NCI-H1694 treated with DMSO at 0.1 percent for 48 hours (cell line): ENCODE results near the gene P2RX4.
"Not testable (repeated sequence)": the region's sequence is repeated elsewhere in the genome, so short reads cannot be mapped to it uniquely, and the experiment has no call there.

Experiments
- DNase-seq: peaks from one replicate; lab custom pipeline; 2025; lab: John Stamatoyannopoulos, UW

The P2RX4 gene

DNA sequence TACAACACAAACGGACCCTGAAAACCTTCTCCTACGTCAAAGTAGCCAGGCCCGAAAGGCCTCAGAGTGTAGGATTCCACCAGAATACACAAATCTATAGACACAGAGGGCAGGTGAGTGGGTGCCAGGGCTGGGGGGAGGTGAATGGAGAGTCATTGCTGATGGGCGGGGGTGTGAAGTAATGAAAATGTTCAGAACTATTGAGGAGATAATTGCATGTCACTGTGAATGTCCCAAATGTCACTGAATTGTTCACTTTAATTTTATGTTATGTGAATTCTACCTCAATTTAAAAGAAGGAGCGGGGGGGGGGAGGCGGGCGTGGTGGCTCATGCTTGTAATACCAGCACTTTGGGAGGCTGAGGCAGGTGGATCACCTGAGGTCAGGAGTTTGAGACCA is 36.0 kb downstream of the P2RX4 start:
- no peak for DNase-seq

DNA sequence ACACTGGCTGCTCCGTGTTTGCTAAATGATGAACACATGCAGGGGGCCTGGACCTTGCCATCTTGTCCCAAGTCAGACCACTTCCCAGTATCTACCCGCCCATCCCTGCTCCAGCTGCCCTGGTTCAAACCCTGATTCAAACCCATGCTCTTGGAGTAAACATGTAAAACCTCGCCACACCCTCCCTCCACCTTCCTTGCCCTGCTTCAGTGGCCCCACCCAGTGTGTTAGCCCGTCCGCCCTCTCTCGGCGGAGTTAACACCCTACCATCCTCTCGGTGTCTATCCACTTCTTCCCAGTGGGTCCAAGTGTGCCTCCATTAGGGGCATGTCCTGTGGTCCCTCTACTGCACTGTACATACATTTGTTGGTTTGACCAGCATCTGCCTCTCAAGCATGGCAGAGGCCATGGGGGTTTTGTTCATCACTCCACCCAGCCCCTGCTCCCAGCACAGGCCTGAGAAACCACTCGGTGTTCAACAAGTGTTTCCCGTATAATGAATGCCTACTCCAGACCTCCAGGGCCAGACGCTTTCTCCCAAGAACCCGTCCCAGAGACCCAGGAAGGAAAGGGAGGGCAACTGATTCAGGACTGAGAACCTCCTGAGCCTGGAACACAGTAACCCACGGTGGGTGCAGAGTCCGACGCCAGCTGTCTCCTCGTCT is 37.1 kb downstream of the P2RX4 start:
- no peak for DNase-seq

DNA sequence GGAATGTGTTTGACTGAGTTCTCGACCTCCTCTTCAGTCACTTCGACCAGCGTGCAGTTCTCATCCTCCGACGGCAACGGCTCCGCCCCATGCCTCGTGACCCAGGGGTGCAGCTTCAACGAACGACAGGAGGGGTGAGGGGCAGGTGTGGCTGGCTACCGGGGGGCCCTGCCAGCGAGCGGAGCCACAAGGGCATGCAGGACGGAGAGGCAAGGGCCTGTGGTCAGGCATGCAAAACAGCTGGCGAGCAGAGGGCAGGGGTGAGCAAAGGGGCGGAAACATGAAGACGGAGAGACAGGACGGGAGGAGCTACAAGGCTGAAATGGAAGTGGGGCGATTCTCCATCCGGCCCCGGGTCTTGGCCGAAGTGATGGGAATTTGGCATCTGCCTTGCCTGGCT is 38.7 kb downstream of the P2RX4 start:
- DNase-seq, result no peak

DNA sequence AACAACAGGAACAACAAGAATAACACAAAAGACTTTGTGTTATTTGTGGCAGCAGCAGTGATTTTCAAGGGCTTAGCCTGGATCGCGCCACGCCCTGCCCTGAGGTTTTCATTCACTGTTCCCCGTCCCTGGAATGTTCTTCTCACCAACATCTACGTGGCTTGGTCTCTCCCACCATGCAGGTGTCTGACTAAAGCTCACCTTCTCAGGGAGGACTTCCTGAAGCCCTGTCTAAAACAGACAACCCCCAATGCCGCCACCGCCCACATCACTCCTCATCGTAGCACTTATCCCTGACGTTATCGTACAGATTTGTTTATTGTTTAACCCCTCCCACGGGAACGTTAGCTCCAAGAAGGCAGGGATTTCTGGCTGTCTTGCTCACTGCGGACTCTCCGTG is 40.4 kb downstream of the P2RX4 start:
- no peak for DNase-seq

DNA sequence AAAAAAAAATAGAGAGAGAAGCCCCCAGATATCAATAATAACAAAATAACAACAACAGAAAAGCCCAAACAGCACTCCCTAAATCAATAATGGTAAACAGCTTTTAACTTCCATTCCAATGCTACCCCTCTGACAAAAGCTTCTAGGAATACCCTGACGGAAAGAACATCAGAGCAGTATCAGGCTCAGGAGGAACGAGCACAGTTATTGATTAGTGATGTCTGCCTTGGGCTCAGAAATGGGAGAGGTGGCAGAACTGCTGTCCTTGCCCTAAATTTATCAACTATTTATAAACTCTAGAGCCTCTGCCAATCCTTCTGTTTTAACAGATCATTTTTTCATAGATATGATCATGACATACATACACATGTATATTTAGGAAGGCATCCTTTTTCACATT is 41.9 kb downstream of the P2RX4 start:
- DNase-seq, result no peak

DNA sequence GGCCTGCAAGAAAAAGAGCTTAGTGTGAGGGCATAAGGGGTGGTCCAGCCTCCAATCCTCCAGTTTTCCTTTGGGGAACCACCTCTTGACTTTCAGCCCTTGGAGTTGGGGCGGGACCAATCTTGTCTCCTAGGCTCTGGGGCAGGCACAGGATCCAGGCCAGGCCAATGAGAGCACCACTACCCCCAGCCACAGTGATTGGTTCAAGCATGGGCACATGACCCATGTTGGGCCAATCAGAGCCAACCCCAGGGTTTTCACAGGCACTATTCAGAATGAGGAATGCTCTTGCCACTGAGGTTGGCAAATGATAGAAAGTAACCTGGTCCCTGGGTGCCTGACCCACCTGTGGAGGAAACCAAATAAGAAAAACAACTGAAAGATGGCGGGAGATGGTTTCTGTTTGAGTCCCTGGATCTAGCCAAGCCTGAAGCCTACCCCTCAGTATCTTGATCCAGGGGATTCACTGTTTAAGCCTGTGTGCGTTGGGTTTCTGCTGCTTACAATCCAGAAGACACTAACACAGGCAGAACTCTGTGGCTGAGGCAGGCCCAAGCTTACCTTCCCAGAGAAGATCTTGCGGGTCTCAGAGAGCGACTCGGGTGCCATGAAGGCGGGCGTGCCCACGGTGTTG is 42.9 kb downstream of the P2RX4 start:
- DNase-seq, result no peak

DNA sequence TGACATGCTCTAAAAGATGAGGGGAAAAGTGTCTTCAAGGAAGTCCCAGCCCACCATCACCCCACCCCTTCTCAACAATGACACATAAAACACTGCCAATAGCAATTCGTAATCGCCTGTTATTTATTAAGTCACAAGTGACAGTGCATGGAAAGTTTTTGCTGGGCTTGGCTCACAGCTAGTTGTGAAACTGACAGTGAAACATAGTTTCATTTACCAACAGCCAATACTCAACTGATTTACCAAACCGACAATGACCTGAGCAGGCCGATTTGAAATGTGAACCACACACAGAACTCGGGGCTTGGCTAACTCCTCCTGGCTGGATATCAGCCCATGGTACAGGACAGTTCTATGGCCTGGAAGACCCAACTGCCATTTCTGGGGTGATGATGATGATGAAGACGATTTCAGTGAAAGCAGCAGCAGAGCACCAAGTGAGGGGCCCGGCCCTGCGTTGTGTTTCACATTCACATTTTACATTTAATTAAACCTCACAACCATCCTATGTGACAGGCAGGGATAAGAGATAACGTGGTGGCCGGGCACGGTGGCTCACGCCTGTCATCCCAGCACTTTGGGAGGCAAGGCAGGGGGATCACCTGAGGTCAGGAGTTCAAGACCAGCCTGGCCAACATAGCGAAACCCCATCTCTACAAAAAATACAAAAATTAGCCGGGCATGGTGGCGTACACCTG is 43.9 kb downstream of the P2RX4 start:
- no peak for DNase-seq

DNA sequence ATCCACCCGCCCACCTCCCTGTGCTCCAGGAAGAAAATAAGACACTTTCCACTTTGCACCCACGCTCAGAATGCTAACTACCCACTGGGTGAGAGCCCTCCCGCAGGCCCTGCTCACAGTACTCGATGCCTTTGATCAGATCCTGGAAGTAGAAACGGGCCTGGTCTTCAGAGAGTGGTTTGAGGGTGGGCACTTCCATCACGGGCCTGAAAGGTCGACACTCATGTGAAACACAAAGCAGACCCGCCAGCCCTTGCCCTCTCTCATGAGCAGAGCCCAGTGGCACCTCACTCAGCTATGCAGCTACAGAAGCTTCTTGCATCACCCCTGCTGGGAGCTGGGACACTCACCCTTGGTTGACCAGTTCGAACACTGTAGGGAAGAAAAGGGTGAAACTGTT is 45.5 kb downstream of the P2RX4 start:
- DNase-seq, result no peak

DNA sequence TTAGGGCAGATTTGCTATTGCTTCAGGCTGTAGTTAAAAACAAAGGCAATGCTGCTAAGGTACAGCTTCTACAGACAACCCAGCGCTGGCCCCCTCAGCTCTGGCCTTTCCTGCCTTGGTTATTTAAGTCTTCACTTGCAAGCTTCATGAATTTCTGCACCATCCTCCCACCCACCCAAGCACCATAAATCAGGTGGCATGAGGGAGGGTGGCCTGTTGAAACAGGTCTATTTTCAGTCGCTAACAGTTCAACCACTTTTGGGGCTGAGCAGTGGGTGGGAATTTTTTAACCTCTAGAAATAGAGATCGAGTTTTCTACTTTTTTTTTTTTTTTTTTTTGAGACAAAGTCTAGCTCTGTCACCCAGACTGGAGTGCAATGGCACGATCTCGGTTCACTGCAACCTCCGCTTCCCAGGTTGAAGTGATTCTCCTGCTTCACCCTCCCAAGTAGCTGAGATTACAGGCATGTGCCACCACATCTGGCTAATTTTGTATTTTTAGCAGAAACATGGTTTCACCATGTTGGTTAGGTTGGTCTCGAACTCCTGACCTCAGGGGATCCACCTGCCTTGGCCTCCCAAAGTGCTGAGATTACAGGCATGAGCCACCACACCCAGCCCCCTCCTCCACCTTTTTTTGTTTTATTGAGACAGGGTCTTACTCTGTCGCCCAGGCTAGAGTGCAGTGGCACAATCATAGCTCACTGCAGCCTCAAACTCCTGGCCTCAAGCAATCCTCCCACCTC is 47.9 kb downstream of the P2RX4 start:
- DNase-seq, result not testable (repeated sequence)

DNA sequence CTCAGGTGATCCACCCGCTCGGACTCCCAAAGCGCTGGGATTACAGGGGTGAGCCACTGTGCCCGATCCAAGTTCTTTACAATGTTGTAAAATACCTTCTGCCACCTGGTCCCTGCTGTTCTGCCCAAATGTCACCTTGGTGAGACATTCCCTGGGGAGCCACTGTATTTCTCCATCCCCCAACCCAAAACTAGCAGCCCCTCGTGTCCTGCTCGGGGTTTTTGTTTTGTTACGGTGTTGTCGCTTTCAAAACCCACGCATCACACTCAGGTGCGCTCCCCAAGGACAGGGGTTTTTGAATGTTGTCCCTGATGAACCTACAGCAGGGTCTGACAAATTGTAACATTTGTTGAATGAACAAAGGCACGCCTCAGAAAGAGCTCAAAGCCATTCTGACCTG is 49.1 kb downstream of the P2RX4 start:
- DNase-seq, result no peak

DNA sequence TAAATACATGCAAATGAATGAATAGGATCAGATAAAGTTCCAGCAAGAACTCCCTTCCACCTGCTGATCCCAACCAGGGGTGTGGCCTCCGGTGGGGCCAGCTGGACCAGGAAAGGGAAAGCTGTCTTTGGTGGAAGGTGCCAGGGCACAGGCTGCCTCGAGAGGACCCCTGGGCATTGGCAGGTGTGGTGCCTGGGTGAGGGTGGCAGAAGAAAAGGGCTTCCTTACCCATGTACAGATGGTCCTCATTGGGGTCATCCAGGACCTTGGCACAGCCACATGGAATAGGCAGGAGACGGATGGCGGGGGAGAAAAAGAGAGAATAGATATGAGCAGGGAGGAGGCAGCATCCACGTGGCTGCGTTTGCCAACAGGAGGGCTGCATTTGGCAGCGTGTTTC is 50.2 kb downstream of the P2RX4 start:
- DNase-seq, result no peak

DNA sequence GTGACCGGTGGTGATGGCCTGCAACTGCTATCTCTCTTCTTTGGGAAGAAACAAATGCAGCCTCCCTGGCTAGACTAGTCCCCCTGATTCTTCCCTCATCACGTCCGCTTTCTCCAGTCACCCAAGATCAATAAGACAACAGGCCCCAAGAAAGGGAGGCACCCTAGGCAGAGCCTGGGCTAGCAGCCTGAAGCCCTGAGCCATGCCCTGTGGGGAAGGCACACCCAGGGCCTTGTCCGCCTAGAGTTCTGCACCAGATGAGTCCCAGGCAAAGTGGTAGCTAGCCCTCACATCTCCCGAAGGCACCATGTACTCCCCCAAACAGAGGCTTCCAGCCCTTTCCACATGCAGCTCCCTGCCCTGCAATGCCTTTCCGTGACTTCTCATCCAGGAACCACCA is 51.5 kb downstream of the P2RX4 start:
- no peak for DNase-seq

DNA sequence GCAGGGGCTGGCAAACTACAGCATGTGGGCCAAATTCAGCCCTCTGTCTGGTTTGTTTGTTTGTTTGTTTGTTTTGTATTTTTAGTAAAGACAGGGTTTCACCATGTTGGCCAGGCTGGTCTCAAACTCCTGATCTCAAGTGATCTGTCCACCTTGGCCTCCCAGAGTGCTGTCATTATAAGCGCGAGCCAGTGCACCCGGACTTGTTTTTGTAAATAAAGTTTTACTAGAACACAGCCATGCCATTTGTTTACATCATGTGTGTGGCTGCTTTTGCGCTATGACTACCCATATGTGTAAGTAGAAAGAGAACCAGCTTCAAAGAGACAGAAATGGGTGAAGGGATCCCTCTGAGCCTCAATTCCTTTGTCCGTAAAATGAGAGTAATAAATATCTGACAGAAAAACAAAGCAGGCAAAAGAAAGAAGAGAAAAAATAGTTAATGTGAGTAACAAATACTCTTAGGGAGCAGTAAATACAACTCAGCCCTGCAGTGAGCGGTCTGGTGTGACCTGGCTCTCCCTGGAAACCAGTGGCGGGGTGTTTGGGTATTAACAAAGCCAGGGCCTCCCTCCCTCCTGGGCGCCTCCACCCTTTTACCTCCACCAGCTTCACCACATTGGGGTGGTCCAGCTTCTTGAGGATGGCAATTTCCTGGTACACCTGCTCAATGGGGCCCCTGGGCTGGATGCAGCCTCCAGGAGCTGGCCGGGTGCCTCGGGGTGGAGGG is 53.4 kb downstream of the P2RX4 start:
- DNase-seq, result no peak

DNA sequence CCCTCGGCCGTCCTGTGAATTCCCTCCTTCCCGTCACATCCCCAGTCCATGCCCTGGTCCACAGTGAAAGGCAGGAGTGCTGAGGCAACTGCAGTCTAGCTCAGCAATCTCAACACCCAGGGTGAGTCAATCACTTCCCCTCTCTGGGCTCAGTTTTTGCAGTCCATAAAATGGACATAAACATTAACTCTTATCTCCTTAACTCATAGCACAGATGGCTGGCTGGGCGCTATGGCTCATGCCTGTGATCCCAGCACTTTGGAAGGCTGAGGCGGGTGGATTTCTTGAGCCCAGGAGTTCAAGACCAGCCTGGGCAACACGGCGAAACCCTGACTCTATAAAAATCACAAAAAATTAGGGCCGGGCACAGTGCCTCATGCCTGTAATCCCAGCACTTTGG is 54.2 kb downstream of the P2RX4 start:
- no peak for DNase-seq

DNA sequence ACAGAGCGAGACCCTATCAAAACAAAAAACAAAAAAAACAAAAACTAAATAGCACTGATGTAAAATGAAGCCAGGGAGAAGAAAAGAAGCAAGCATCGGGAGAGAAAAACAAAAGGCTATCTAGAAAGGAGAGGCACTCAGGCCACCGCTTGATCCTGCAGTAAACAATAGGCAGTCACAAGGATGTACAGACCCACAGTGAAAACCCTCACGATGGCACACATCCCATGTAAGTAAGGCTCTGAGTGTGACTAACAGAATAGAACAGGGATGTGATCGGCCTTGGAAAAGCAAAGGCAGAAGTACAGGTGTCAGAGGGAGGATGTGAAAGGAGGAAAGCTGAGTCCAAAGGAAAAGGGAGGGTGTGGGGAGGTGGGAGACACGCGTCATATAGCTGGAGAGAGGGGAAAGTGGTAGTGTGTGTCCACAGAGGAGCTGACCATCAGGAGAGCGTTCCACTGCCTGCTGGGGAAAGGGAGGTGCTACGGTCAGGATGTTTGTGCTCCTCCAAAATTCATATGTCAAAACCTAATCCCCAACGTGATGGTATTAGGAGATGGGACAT is 55.1 kb downstream of the P2RX4 start:
- no peak for DNase-seq

DNA sequence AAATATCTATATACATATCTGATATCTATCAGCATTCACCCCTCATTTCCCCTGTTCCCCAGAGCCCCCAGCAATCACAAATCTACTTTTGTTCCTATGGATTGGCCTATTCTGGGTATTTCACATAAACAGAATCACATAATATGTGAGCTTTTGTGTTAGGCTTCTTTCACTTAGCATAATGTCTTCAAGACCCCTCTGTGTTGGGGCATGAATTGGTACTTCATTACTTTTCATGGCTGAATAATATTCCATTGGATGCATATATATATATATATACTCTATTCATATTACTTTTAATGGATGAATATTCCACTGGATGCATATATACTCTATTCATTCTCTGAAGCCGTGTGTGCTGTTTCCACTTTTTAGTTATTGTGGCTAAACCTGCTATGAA is 57.9 kb downstream of the P2RX4 start:
- DNase-seq, result no peak

DNA sequence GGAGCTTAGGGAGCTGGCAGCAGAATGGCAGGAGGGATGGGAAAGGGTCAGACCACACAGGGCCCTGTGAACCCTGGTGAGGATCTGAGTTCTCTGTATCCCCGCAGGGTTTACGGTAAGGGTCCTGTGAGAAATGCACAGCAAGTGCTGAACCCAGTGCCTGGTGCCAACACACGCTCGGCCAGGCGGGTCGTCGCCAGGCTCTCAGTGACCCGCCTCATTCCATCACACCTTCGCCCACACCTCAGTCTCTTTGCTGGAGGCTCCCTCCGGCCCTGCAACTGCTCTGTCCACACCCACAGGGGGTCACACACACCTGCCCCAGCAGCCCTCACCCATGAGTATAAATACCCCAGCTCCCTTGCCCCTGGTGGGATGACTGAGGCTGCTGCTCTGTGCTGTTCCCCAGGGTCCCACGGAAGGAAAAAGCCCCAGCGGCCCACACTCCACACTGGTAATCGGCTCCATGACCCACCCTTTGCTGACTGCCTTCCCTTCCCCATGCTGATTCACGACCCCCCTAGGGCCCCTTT is 63.5 kb downstream of the P2RX4 start:
- DNase-seq, result no peak

DNA sequence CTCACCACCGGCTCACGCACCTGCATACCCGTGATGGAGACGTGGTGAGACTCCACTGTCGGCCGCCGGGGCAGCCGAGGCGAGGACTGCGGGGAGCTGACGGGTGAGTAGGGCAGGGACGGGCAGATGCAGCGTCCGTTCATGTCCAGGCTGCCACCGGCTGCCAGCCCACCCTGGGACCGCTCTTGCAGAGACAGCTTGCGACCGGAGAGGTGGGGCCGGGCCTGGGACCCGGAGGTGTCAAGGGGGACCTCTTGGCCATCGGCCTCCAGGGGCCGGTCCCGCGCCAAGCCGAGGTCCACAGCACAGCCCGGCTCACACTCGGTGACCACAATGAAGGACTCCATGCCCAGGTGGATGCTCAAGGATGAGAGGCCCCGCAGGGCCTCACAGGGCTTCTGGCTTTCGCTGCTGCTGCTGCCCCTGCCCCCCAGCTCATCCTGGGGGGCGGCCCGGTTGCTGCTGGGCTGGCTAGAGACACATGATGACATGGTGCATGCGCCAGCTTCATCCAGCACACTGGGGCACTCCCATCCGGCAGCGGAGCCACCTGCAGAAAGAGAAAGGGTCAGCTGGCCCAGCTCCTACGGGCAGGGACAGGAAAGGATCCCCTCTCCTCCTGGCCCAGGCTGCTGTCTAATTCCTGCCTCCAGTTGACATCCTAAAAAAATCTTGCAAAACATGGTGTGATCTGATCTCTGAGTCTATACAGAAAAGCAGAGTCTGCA is 64.3 kb downstream of the P2RX4 start:
- DNase-seq, result no peak

DNA sequence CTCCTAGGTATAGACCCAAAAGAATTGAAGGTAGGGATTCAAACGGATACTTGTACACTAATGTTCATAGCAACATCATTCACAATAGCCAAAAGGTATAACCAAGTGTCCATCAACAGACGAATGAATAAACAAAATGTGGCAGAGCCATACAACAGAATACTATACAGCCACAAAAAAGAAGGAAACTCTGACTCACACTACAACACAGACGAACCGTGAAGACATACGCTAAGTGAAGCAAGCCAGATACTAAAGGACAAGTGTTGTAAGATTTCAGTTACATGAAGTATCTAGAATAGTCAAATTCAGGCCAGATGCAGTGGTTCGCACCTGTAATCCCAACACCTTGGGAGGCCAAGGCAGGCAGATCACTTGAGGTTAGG is 67.4 kb downstream of the P2RX4 start:
- no peak for DNase-seq

DNA sequence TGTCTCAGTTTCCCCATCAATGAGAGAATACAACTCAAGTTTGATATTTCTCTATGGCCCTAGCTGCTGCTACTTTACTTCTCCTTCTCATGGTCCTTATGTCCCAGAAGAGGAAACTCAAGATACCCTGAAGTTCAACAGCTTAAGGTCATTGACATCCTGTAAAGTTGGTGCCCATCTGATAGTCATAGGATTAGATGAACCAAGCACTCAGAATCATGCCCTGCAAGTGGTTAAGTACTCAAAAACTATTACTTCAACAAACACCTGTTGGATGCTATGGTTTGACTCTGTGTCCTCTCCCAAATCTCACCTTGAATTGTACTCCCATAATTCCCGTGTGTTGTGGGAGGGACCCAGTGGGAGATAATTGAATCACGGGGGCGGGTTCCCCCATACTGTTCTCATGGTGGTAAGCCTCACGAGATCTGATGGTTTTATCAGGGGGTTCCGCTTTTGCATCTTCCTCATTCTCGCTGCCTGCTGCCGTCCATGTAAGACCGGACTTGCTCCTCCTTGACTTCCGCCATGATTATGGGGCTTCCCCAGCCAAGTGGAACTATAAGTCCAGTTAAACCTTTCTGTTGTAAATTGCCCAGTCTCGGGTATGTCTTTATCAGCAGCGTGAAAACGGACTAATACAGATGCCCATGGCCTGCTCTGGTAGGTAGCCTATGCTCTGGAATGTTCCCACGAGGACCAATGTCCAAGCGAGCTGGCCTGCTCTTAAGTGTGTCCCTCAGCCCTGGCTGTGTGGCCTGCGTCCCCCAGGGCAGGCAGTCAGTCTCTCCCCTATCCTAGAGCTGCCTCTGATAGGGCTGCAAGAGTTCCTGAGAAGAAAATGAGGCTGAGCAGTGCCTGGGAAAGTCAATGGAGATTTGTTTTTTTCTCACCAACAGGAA is 68.5 kb downstream of the P2RX4 start:
- DNase-seq, result no peak
